ENCODE results near the gene NR6A1.

- peak; percentile 57 to 58 for TF ChIP-seq CTCF (conservative IDR thresholded peaks at IDR 0.05; ENCODE audit: low read depth in 2 of 2)
- TF ChIP-seq, protein P1, sequence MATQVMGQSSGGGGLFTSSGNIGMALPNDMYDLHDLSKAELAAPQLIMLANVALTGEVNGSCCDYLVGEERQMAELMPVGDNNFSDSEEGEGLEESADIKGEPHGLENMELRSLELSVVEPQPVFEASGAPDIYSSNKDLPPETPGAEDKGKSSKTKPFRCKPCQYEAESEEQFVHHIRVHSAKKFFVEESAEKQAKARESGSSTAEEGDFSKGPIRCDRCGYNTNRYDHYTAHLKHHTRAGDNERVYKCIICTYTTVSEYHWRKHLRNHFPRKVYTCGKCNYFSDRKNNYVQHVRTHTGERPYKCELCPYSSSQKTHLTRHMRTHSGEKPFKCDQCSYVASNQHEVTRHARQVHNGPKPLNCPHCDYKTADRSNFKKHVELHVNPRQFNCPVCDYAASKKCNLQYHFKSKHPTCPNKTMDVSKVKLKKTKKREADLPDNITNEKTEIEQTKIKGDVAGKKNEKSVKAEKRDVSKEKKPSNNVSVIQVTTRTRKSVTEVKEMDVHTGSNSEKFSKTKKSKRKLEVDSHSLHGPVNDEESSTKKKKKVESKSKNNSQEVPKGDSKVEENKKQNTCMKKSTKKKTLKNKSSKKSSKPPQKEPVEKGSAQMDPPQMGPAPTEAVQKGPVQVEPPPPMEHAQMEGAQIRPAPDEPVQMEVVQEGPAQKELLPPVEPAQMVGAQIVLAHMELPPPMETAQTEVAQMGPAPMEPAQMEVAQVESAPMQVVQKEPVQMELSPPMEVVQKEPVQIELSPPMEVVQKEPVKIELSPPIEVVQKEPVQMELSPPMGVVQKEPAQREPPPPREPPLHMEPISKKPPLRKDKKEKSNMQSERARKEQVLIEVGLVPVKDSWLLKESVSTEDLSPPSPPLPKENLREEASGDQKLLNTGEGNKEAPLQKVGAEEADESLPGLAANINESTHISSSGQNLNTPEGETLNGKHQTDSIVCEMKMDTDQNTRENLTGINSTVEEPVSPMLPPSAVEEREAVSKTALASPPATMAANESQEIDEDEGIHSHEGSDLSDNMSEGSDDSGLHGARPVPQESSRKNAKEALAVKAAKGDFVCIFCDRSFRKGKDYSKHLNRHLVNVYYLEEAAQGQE (IDR thresholded peaks at IDR 0.05; ENCODE audit: unreplicated experiment) = no peak
- TF ChIP-seq STAT1 (IDR thresholded peaks at IDR 0.05; ENCODE audit: unreplicated experiment) = no peak
- TF ChIP-seq, protein P2, sequence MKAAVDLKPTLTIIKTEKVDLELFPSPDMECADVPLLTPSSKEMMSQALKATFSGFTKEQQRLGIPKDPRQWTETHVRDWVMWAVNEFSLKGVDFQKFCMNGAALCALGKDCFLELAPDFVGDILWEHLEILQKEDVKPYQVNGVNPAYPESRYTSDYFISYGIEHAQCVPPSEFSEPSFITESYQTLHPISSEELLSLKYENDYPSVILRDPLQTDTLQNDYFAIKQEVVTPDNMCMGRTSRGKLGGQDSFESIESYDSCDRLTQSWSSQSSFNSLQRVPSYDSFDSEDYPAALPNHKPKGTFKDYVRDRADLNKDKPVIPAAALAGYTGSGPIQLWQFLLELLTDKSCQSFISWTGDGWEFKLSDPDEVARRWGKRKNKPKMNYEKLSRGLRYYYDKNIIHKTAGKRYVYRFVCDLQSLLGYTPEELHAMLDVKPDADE (IDR thresholded peaks at IDR 0.05) = no peak
- no peak for TF ChIP-seq NANOG (IDR thresholded peaks at IDR 0.05; ENCODE audit: borderline replicate concordance)
- no peak for TF ChIP-seq POLR2AphosphoS5 (IDR thresholded peaks at IDR 0.05; ENCODE audit: low read depth)
- no peak for TF ChIP-seq JUNB (IDR thresholded peaks at IDR 0.05; ENCODE audit: unreplicated experiment)
- TF ChIP-seq ZNF331 (CRISPR knock-in tag; IDR thresholded peaks at IDR 0.05; ENCODE audit: low read depth) = no peak
- TF ChIP-seq EZH2 (IDR thresholded peaks at IDR 0.05; ENCODE audit: low read depth, unreplicated experiment) = no peak
- no peak for TF ChIP-seq CREB1 (CRISPR knock-in tag; IDR thresholded peaks at IDR 0.05; ENCODE audit: low read depth)
These were observed 265.9 kb downstream of the NR6A1 start for GRCh38 chr9:124505006-124505900.
